Heart right ventricle (tissue), 16 donors: ENCODE data around the gene NLRP1. TPM values are rescaled to one million over a fixed set of nuclear protein-coding genes. Genes with fewer than 3 reads are reported as not detected.

ENCODE experiments used
- ATAC-seq, 8 donors: fragments of 200-7000 bp; cut with Tn5 transposase; one replicate each; pipeline ENCODE4 v1.9.1; 2020; ENCODE audit warnings: mild to moderate bottlenecking in 8 of 8, moderate library complexity in 8 of 8, moderate number of reproducible peaks in 1 of 8
- DNase-seq, 2 donors: peaks; one replicate each; pipeline ENCODE4 v3.0.0-alpha.2; 2020
- H3K27ac ChIP-seq, 10 donors: fragments of 200-600 bp; sonication (generic) in 2 of 10; one replicate each; pipeline versions ENCODE4 v1.5.0 to v1.8.0; 2020 to 2022; ENCODE audit warnings: mild to moderate bottlenecking in 3 of 10
- H3K27me3 ChIP-seq, 7 donors: fragments of 200-600 bp; one replicate each; pipeline ENCODE4 v1.8.0; 2021 to 2022; ENCODE audit warnings: mild to moderate bottlenecking in 2 of 7
- H3K36me3 ChIP-seq, 9 donors: fragments of 200-600 bp; sonication (generic) in 1 of 9; one replicate each; pipeline versions ENCODE4 v1.5.0 to v1.8.0; 2020 to 2022; ENCODE audit warnings: mild to moderate bottlenecking in 2 of 9
- H3K4me1 ChIP-seq, 9 donors: fragments of 200-600 bp; sonication (generic) in 1 of 9; one replicate each; pipeline versions ENCODE4 v1.5.0 to v1.8.0; 2020 to 2022; ENCODE audit warnings: mild to moderate bottlenecking in 4 of 9
- H3K4me3 ChIP-seq, 10 donors: fragments of 200-600 bp; sonication (generic) in 2 of 10; one replicate each; pipeline versions ENCODE4 v1.5.0 to v1.8.0; 2020 to 2022; ENCODE audit warnings: mild to moderate bottlenecking in 7 of 10, moderate library complexity in 2 of 10
- H3K9me3 ChIP-seq, 11 donors: fragments of 200-600 bp in 10 of 11; sonication (generic) in 2 of 11; one replicate each; pipeline versions ENCODE4 v1.5.0 to v1.8.0; 2013 to 2022; ENCODE audit warnings: mild to moderate bottlenecking in 2 of 11, control low read depth in 1 of 11, moderate library complexity in 1 of 11
- WGBS, 2 donors: extraction: QIAGEN DNeasy Blood & Tissue Kit; methylation state at CpG; one replicate each; pipeline ENCODE4 v1.1.7; 2013; ENCODE audit warnings: inconsistent platforms in 1 of 2; 5-methylcytosine and 5-hydroxymethylcytosine counted together
- intact Hi-C, 10 donors: fragments of 100-400 bp; cut with DNase I; formaldehyde crosslinking; loops; one replicate each; pipeline versions ENCODE4 v1.11.1 to v1.14.2; 2022
- polyA plus RNA-seq, 2 donors: library from polyadenylated mRNA; stranded (reverse); fragments of 200-250 nt; gene quantifications; one replicate each; pipeline ENCODE4 v1.2.3, GENCODE V29; 2013
- total RNA-seq, 10 donors: library from RNA; stranded (reverse); fragmentation: NEBNext Ultra II Directional in 3 of 10; extraction: Animal tissue kit (Norgen Biotek cat#: 25700) in 3 of 10; gene quantifications; one replicate each; pipeline versions ENCODE4 v1.2.1 to v1.2.4, GENCODE V29; 2021 to 2023
- TF ChIP-seq, protein P1 (sequence below), 9 donors: fragments of 200-600 bp; sonication (generic) in 2 of 9; IDR thresholded peaks; one replicate each; pipeline versions ENCODE4 v1.5.0 to v1.8.0; 2021 to 2022; ENCODE audit warnings: antibody characterized with exemption in 9 of 9, mild to moderate bottlenecking in 5 of 9, moderate library complexity in 1 of 9
- donor health status: Arrhythmogenic right ventricular cardiomyopathy.
- donor health status: ischemic (EF 13 %, LVEDD 7.1; RV severe dilation, severe dysfunction).
- donor health status: healthy with polysubstance abuse.
- donor health status: DM: no; HTN: yes; CAD: no.
- donor health status: DM: no; HTN: no; CAD: no.
- donor health status: ischemic (EF 25% LVEDD 6.9; RV normal size, moderate dysfunction).
- donor health status: ischemic (EF 25% LVEDD 5.7; RV mildly dilated, moderate dysfunction).
- donor health status: healthy.
- donor health status: DM: yes; HTN: yes; CAD: no.
- donor health status: Ischemic cardiomyopathy.
- donor health status: ischemic (EF 35%, LVEDD 5.7; RV mildly dilated, moderate dysfunction).
- donor health status: nonischemic (EF 11% LVEDD 7.7; RV severe dilation, severe dysfunction).
- donor health status: DM: yes; HTN: yes; CAD: no.
- donor health status: PGD.
- donor health status: ischemic (EF 29% LVEDD 5.4; RV normal size, mild dysfunction).
- donor health status: nonischemic (EF 23%, LVEDD 6.1; RV moderate dilation, normal function).

The NLRP1 gene
- total and polyA plus RNA-seq, 12 donors: 4.9 to 34.3 (median 7.6) TPM

DNA sequence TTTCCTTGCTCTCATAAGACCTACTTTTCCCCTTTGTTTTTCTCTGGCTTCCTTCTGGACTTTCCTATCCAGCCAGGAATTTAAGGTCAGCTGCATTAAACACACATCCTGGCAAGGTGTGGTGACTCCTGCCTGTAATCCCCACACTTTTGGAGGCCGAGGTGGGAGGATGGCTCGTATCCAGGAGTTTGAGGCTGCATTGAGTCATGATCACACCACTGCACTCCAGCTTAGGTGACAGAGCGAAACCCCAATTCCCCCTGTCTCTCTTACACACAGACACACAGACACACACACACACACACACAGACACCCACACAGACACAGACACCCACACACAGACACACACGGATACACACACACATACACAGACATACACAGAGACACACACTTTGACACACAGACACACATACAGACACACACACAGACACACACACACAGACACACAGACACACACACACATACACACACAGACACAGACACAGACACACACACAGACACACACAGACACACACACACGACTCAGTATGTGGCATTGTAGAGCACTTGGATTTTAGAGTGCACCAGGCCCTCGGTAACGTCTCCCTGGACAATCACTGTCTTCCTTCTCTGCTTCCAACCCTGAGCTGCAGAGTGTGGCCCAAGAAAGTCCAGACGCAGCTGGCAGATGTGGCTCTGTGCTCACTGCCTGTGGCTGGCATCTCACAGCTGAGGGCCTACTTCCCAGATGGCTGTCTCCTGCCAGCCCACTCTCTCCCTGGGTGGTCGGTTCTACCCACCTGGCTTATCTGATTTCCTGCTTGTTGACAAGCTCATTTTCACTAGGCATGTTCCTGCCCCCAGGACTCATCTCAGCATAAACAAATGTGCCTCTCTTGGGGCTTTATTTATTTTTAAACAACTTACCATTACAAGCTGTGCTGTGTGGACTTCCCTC is 39.0 kb downstream of the NLRP1 start:
- Histone ChIP-seq H3K27ac (no peak overlapping the region), H3K36me3 (peaks cover 0 to 93% (median 14%) of the 10 kb centered on the region in 9 donors), H3K27me3 (no peaks in the 10 kb centered on the region), H3K9me3 (no peaks in the 10 kb centered on the region), H3K4me3 (no peak overlapping the region), H3K4me1 (no peaks in the 10 kb centered on the region)
- no peak for ATAC-seq
- intact Hi-C loops: no loop called here
- TF ChIP-seq, protein P1, sequence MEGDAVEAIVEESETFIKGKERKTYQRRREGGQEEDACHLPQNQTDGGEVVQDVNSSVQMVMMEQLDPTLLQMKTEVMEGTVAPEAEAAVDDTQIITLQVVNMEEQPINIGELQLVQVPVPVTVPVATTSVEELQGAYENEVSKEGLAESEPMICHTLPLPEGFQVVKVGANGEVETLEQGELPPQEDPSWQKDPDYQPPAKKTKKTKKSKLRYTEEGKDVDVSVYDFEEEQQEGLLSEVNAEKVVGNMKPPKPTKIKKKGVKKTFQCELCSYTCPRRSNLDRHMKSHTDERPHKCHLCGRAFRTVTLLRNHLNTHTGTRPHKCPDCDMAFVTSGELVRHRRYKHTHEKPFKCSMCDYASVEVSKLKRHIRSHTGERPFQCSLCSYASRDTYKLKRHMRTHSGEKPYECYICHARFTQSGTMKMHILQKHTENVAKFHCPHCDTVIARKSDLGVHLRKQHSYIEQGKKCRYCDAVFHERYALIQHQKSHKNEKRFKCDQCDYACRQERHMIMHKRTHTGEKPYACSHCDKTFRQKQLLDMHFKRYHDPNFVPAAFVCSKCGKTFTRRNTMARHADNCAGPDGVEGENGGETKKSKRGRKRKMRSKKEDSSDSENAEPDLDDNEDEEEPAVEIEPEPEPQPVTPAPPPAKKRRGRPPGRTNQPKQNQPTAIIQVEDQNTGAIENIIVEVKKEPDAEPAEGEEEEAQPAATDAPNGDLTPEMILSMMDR (IDR thresholded peaks at IDR 0.05): no peak
- WGBS, 2 donors: 75 to 77% methylated on average over 9 of the region's 9 CpGs
- no peak for DNase-seq

DNA sequence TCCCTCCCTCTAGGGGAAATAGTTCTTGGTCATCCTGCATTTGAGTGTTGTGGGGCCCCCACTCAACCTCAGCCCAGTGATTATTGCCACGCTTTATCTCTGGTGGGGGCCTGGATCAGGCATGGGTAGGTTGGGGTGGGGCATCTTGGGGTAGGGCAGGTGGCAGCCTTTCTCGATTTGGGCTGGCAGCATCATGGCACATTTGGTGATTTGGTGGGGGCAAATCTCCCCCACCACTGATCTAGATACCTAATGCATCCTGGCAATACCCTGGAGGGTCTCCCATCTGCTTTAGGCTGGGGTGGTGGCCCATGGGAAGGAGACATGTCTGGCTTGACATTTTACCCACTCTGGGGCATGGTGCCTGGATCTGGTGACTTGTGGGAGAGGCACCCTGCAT is 40.2 kb downstream of the NLRP1 start:
- Histone ChIP-seq H3K4me3 (no peak overlapping the region), H3K27ac (no peak overlapping the region), H3K9me3 (no peaks in the 10 kb centered on the region), H3K36me3 (peaks cover 0 to 93% (median 14%) of the 10 kb centered on the region in 9 donors), H3K27me3 (no peaks in the 10 kb centered on the region), H3K4me1 (no peaks in the 10 kb centered on the region)
- TF ChIP-seq, protein P1 (IDR thresholded peaks at IDR 0.05): no peak
- no peak for DNase-seq
- intact Hi-C loops: no loop called here
- ATAC-seq: no peak
- WGBS, 2 donors: 88 to 93% methylated on average over 2 of the region's 2 CpGs

DNA sequence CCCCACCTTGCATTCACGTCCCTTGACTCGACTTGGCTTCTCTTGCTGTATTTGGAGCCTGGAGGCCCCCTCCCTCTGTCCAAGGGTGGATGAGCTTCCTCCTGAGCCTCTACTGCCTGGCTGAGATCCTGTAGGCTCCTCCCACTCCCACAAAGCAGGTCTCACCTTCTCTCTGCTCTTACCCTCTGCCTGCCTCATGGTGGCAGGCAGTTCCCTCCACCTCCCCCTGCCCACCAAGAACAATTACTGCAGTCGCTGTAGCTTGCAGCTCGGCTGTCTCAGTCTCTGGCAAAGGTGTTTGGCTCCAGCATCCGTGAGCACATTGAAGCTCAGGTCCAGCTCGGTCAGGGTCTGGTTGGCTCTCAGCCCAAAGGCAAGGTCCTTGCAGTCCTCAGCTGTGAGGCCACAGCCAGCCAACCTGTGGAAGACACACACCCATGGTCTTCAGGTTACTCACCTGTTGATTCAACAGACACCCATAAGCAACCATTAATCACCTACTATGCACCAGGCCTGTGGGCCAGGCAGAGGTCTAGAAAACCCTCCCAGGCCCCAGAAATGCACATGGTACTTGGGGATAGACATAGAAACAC is 42.6 kb downstream of the NLRP1 start:
- ATAC-seq (no peak), DNase-seq (no peak)
- Histone ChIP-seq H3K9me3 (no peaks in the 10 kb centered on the region), H3K4me3 (no peak overlapping the region), H3K4me1 (no peaks in the 10 kb centered on the region), H3K27me3 (no peaks in the 10 kb centered on the region), H3K36me3 (peaks cover 0 to 93% (median 8%) of the 10 kb centered on the region in 9 donors), H3K27ac (no peak overlapping the region)
- intact Hi-C loops: no loop called here
- 48 to 56% methylated on average over 6 of the region's 6 CpGs for WGBS, 2 donors
- TF ChIP-seq, protein P1 (IDR thresholded peaks at IDR 0.05): no peak

DNA sequence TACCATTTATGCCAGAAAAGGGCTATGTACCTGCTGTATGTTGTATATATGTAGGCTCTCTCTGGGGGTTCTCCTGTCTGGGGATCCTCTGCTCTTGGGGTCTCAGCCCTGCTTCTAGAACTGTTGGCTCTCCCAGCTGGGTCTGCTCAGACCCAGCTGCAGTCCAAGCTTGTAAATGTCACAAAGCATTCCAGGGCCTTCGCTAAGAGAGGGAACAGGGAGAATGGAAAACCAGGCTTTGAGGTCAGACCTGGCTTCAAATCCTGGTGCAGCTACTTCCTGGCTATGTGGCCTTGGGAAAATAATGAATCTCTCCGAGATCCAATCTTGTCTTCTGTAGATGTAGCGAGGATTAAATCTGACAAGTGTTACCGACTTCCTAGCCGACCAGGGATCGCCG is 44.0 kb downstream of the NLRP1 start:
- WGBS, 2 donors: 86 to 87% methylated on average over 7 of the region's 7 CpGs
- Histone ChIP-seq H3K4me1 (no peaks in the 10 kb centered on the region), H3K27ac (no peak overlapping the region), H3K36me3 (peaks cover 0 to 92% (median 8%) of the 10 kb centered on the region in 9 donors), H3K27me3 (no peaks in the 10 kb centered on the region), H3K4me3 (no peak overlapping the region), H3K9me3 (no peaks in the 10 kb centered on the region)
- TF ChIP-seq, protein P1 (IDR thresholded peaks at IDR 0.05): no peak
- ATAC-seq (no peak), DNase-seq (no peak)
- intact Hi-C loops: no loop called here
